Stimulated activated naive B cell treated with anti-CD40 and anti-IgM and Interleukin-4, amounts not matched to agents 10 μg/mL and 1 μg/mL and 100 μg/mL, for 72 hours (primary cell): ENCODE results near the gene SMC2.
A peak's percentile ranks its signal among the peaks of the same experiment; 100 is the strongest.

Source experiments
- ATAC-seq, 2 donors: fragments of 150-1000 bp; cut with Tn5 transposase; replicated peaks; 2 replicates each; pipeline ENCODE4 v1.10.0; 2021; ENCODE audit warnings: moderate library complexity in 1 of 2
- DNase-seq: peaks from one replicate; pipeline ENCODE4 v3.0.0; 2021
- H3K27ac Mint-ChIP-seq: one replicate; pipeline ENCODE4 v1.8.0; 2022; ENCODE audit warnings: mild to moderate bottlenecking, mixed read lengths
- H3K27me3 Mint-ChIP-seq, 2 donors: one replicate each; pipeline ENCODE4 v1.8.0; 2022; ENCODE audit warnings: mixed read lengths in 2 of 2
- H3K36me3 Mint-ChIP-seq, 2 donors: one replicate each; pipeline ENCODE4 v1.8.0; 2022; ENCODE audit warnings: mixed read lengths in 2 of 2, mild to moderate bottlenecking in 1 of 2
- H3K4me1 Mint-ChIP-seq, 2 donors: one replicate each; pipeline ENCODE4 v1.8.0; 2022; ENCODE audit warnings: mixed read lengths in 2 of 2, mild to moderate bottlenecking in 1 of 2
- H3K4me3 Mint-ChIP-seq, 2 donors: one replicate each; pipeline ENCODE4 v1.8.0; 2022; ENCODE audit warnings: mild to moderate bottlenecking in 2 of 2, mixed read lengths in 2 of 2, moderate library complexity in 1 of 2
- H3K9me3 Mint-ChIP-seq, 2 donors: one replicate each; pipeline ENCODE4 v1.8.0; 2022; ENCODE audit warnings: mixed read lengths in 2 of 2, mild to moderate bottlenecking in 1 of 2

SMC2 gene

GRCh38 chr9:104090578-104090977, 3.5 kb upstream of the SMC2 start:
- Mint-ChIP-seq H3K36me3 (peaks cover 0 to 3% of the 10 kb centered on the region in 2 donors), H3K9me3 (no peaks in the 10 kb centered on the region), H3K4me1 (peaks cover 7 to 15% of the 10 kb centered on the region in 2 donors), H3K4me3 (no peak overlapping the region), H3K27me3 (peaks cover 0 to 10% of the 10 kb centered on the region in 2 donors), H3K27ac (no peak overlapping the region)
- DNase-seq (no peak), ATAC-seq (no peak)

- ATAC-seq, result no peak
- Mint-ChIP-seq H3K36me3 (peaks cover 0 to 3% of the 10 kb centered on the region in 2 donors), H3K9me3 (no peaks in the 10 kb centered on the region), H3K27me3 (peaks cover 0 to 10% of the 10 kb centered on the region in 2 donors), H3K4me3 (no peak overlapping the region), H3K4me1 (peaks cover 7 to 15% of the 10 kb centered on the region in 2 donors), H3K27ac (no peak overlapping the region)
- no peak for DNase-seq
Observed at GRCh38 chr9:104091116-104091515, 3.0 kb upstream of the SMC2 start.

GRCh38 chr9:104091708-104092107, 2.4 kb upstream of the SMC2 start:
- DNase-seq, result no peak
- Mint-ChIP-seq H3K4me3 (no peak overlapping the region), H3K4me1 (peaks cover 7 to 19% of the 10 kb centered on the region in 2 donors), H3K27me3 (peaks cover 0 to 10% of the 10 kb centered on the region in 2 donors), H3K36me3 (peaks cover under 1 to 3% of the 10 kb centered on the region in 2 donors), H3K9me3 (no peaks in the 10 kb centered on the region), H3K27ac (no peak overlapping the region)
- no peak for ATAC-seq

- no peak overlapping the region for H3K27ac Mint-ChIP-seq
- peaks cover 3% of the 10 kb centered on the region in 2 donors for H3K36me3 Mint-ChIP-seq
- ATAC-seq (no peak), DNase-seq (no peak)
- H3K4me1 Mint-ChIP-seq, result peaks cover 7 to 20% of the 10 kb centered on the region in 2 donors
- no peak overlapping the region for H3K4me3 Mint-ChIP-seq
- H3K9me3 Mint-ChIP-seq, result no peaks in the 10 kb centered on the region
- peaks cover 0 to 6% of the 10 kb centered on the region in 2 donors for H3K27me3 Mint-ChIP-seq
Observed at GRCh38 chr9:104092192-104092591, 1.9 kb upstream of the SMC2 start.

- Mint-ChIP-seq H3K27me3 (peaks cover 0 to 3% of the 10 kb centered on the region in 2 donors), H3K27ac (peak overlapping the region; percentile 97), H3K4me1 (peaks cover 7 to 20% of the 10 kb centered on the region in 2 donors), H3K4me3 (peak overlapping the region; percentile 98), H3K36me3 (peaks cover 3% of the 10 kb centered on the region in 2 donors), H3K9me3 (no peaks in the 10 kb centered on the region)
- ATAC-seq, result no peak
- no peak for DNase-seq
Observed at GRCh38 chr9:104092875-104093600, 1.1 kb upstream of the SMC2 start.

GRCh38 chr9:104094534-104095015, 466 bp downstream of the SMC2 start:
- no peak for ATAC-seq
- no peaks in the 10 kb centered on the region for H3K27me3 Mint-ChIP-seq
- H3K9me3 Mint-ChIP-seq, result no peaks in the 10 kb centered on the region
- peaks cover 3% of the 10 kb centered on the region in 2 donors for H3K36me3 Mint-ChIP-seq
- peaks cover 7 to 20% of the 10 kb centered on the region in 2 donors for H3K4me1 Mint-ChIP-seq
- no peak for DNase-seq
- H3K27ac Mint-ChIP-seq, result peak overlapping the region; percentile 97
- peak overlapping the region; percentile 98 for H3K4me3 Mint-ChIP-seq

GRCh38 chr9:104099630-104100029, 5.5 kb downstream of the SMC2 start:
- H3K4me3 Mint-ChIP-seq, result no peak overlapping the region

GRCh38 chr9:104104360-104104759, 10.3 kb downstream of the SMC2 start:
- Mint-ChIP-seq H3K27me3 (no peaks in the 10 kb centered on the region), H3K27ac (no peak overlapping the region), H3K36me3 (peaks cover 28 to 53% of the 10 kb centered on the region in 2 donors)

More at GRCh38 chr9:104099630-104100029, 5.5 kb downstream of the SMC2 start:
- H3K27me3 Mint-ChIP-seq, result no peaks in the 10 kb centered on the region
- no peak overlapping the region for H3K27ac Mint-ChIP-seq
- ATAC-seq (no peak), DNase-seq (no peak)
- peaks cover 2 to 9% of the 10 kb centered on the region in 2 donors for H3K4me1 Mint-ChIP-seq
- H3K36me3 Mint-ChIP-seq, result peaks cover 16 to 28% of the 10 kb centered on the region in 2 donors
- no peaks in the 10 kb centered on the region for H3K9me3 Mint-ChIP-seq

GRCh38 chr9:104107799-104108198, 13.7 kb downstream of the SMC2 start:
- Mint-ChIP-seq H3K36me3 (peaks cover 21 to 44% of the 10 kb centered on the region in 2 donors), H3K27ac (no peak overlapping the region), H3K4me1 (no peaks in the 10 kb centered on the region), H3K4me3 (no peak overlapping the region), H3K9me3 (no peaks in the 10 kb centered on the region), H3K27me3 (no peaks in the 10 kb centered on the region)
- DNase-seq, result no peak
- ATAC-seq, result no peak

More at GRCh38 chr9:104104360-104104759, 10.3 kb downstream of the SMC2 start:
- H3K4me3 Mint-ChIP-seq, result no peak overlapping the region
- ATAC-seq (no peak), DNase-seq (no peak)
- no peaks in the 10 kb centered on the region for H3K4me1 Mint-ChIP-seq
- no peaks in the 10 kb centered on the region for H3K9me3 Mint-ChIP-seq

- Mint-ChIP-seq H3K36me3 (peaks cover 19 to 42% of the 10 kb centered on the region in 2 donors), H3K27ac (no peak overlapping the region)
Observed at GRCh38 chr9:104108315-104108714, 14.2 kb downstream of the SMC2 start.

GRCh38 chr9:104110509-104110908, 16.4 kb downstream of the SMC2 start:
- H3K36me3 Mint-ChIP-seq, result peaks cover 16 to 31% of the 10 kb centered on the region in 2 donors
- no peaks in the 10 kb centered on the region for H3K27me3 Mint-ChIP-seq
- no peak overlapping the region for H3K27ac Mint-ChIP-seq
- no peaks in the 10 kb centered on the region for H3K4me1 Mint-ChIP-seq
- ATAC-seq (no peak), DNase-seq (no peak)
- no peak overlapping the region for H3K4me3 Mint-ChIP-seq
- H3K9me3 Mint-ChIP-seq, result no peaks in the 10 kb centered on the region

More at GRCh38 chr9:104108315-104108714, 14.2 kb downstream of the SMC2 start:
- DNase-seq, result no peak
- H3K9me3 Mint-ChIP-seq, result no peaks in the 10 kb centered on the region
- no peak for ATAC-seq
- no peaks in the 10 kb centered on the region for H3K27me3 Mint-ChIP-seq
- H3K4me1 Mint-ChIP-seq, result no peaks in the 10 kb centered on the region
- no peak overlapping the region for H3K4me3 Mint-ChIP-seq

- Mint-ChIP-seq H3K27me3 (no peaks in the 10 kb centered on the region), H3K4me1 (no peaks in the 10 kb centered on the region), H3K27ac (no peak overlapping the region), H3K9me3 (no peaks in the 10 kb centered on the region), H3K36me3 (peaks cover 4 to 35% of the 10 kb centered on the region in 2 donors), H3K4me3 (no peak overlapping the region)
- ATAC-seq (no peak), DNase-seq (no peak)
Observed at GRCh38 chr9:104118916-104119315, 24.8 kb downstream of the SMC2 start.

- DNase-seq (no peak), ATAC-seq (no peak)
- H3K4me1 Mint-ChIP-seq, result no peaks in the 10 kb centered on the region
- no peak overlapping the region for H3K27ac Mint-ChIP-seq
- no peak overlapping the region for H3K4me3 Mint-ChIP-seq
- no peaks in the 10 kb centered on the region for H3K9me3 Mint-ChIP-seq
- H3K27me3 Mint-ChIP-seq, result no peaks in the 10 kb centered on the region
- peaks cover 12 to 38% of the 10 kb centered on the region in 2 donors for H3K36me3 Mint-ChIP-seq
Observed at GRCh38 chr9:104121022-104121421, 26.9 kb downstream of the SMC2 start.

GRCh38 chr9:104138243-104138868, 44.2 kb downstream of the SMC2 start:
- Mint-ChIP-seq H3K36me3 (peaks cover 41 to 48% of the 10 kb centered on the region in 2 donors), H3K9me3 (peaks cover 7 to 10% of the 10 kb centered on the region in 2 donors), H3K4me1 (no peaks in the 10 kb centered on the region), H3K27ac (no peak overlapping the region), H3K4me3 (no peak overlapping the region), H3K27me3 (no peaks in the 10 kb centered on the region)
- no peak for ATAC-seq
- DNase-seq, result no peak
